DOHH2 (cell line): Measurements from ENCODE around the gene RINT1.

Source experiments
- EZH2phosphoT487 ChIP-seq: fragments of 200-600 bp; sonication (generic); IDR thresholded peaks from 2 replicates; pipeline ENCODE4 v1.6.1; 2017; ENCODE audit warnings: borderline replicate concordance, mild to moderate bottlenecking, antibody characterized with exemption, low read length, moderate library complexity, mixed read lengths
- TF ChIP-seq, protein P1 (sequence below): fragments of 200-600 bp; sonication (generic); IDR thresholded peaks from one replicate; pipeline ENCODE4 v1.5.1; 2014; ENCODE audit warnings: antibody characterized with exemption, mild to moderate bottlenecking, low read depth, low read length; ENCODE audit not compliant: poor library complexity, severe bottlenecking

DNA sequence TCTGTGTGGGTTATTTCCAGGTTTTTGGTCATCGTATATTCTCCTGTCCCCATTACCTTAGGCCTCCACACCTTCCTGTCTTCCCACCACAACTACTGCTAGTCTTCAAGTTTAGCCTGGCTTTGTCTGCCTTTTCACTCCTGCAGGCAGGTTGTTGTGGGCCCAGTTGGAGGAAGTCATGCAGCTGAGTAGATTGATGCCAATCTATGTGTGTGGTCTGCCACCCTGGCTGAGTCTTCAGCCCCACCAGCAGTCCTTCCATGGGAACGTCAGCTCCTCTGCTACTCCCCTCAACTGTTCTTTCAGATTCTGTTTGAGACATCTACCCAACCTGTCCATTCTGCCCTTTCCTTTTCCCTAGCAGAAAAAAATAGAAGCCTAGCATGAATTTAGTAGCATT lies 6.3 kb downstream of the RINT1 start:
- TF ChIP-seq, protein P1, sequence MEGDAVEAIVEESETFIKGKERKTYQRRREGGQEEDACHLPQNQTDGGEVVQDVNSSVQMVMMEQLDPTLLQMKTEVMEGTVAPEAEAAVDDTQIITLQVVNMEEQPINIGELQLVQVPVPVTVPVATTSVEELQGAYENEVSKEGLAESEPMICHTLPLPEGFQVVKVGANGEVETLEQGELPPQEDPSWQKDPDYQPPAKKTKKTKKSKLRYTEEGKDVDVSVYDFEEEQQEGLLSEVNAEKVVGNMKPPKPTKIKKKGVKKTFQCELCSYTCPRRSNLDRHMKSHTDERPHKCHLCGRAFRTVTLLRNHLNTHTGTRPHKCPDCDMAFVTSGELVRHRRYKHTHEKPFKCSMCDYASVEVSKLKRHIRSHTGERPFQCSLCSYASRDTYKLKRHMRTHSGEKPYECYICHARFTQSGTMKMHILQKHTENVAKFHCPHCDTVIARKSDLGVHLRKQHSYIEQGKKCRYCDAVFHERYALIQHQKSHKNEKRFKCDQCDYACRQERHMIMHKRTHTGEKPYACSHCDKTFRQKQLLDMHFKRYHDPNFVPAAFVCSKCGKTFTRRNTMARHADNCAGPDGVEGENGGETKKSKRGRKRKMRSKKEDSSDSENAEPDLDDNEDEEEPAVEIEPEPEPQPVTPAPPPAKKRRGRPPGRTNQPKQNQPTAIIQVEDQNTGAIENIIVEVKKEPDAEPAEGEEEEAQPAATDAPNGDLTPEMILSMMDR, result no peak
- TF ChIP-seq EZH2phosphoT487, result no peak
